OCI-LY1 (cell line): Measurements from ENCODE around the gene UTP4.
"Not testable (repeated sequence)": the region's sequence is repeated elsewhere in the genome, so short reads cannot be mapped to it uniquely, and the experiment has no call there.

Experiments
- H2AFZ ChIP-seq: fragments of 200-600 bp; sonication (generic), shearing (Covaris generic); 2 replicates; pipeline ENCODE4 v1.6.0; 2014; ENCODE audit warnings: antibody characterized with exemption, mild to moderate bottlenecking, low read length
- H3F3A ChIP-seq: fragments of 200-600 bp; sonication (generic), shearing (Covaris generic); 2 replicates; pipeline ENCODE4 v1.6.0; 2014; ENCODE audit warnings: mild to moderate bottlenecking, antibody characterized with exemption, low read length, moderate library complexity; ENCODE audit not compliant: insufficient read depth
- H3K27ac ChIP-seq: fragments of 200-600 bp; sonication (generic); 2 replicates; pipeline ENCODE4 v1.5.1; 2014; ENCODE audit warnings: low read length, mixed run types, mild to moderate bottlenecking, low read depth; ENCODE audit not compliant: poor library complexity, severe bottlenecking
- H3K27me3 ChIP-seq: fragments of 200-600 bp; sonication (generic); 2 replicates; pipeline ENCODE4 v1.6.0; 2014; ENCODE audit warnings: antibody characterized with exemption, mild to moderate bottlenecking, low read length, moderate library complexity; ENCODE audit not compliant: insufficient read depth
- H3K36me3 ChIP-seq: fragments of 200-600 bp; sonication (generic); 2 replicates; pipeline ENCODE4 v1.6.1; 2014; ENCODE audit warnings: mild to moderate bottlenecking, antibody characterized with exemption, low read length, moderate library complexity, mixed read lengths; ENCODE audit not compliant: insufficient read depth
- H3K4me1 ChIP-seq: fragments of 200-600 bp; sonication (generic); 2 replicates; pipeline ENCODE4 v1.5.1; 2014; ENCODE audit warnings: mild to moderate bottlenecking, low read length, moderate library complexity; ENCODE audit not compliant: insufficient read depth, severe bottlenecking
- H3K4me2 ChIP-seq: fragments of 200-600 bp; sonication (generic), shearing (Covaris generic); 2 replicates; pipeline ENCODE4 v1.6.1; 2014; ENCODE audit warnings: low read length
- H3K4me3 ChIP-seq: fragments of 200-600 bp; sonication (generic); 2 replicates; pipeline ENCODE4 v1.5.1; 2014; ENCODE audit warnings: low read length, low read depth, mild to moderate bottlenecking, mixed read lengths; ENCODE audit not compliant: poor library complexity, severe bottlenecking
- H3K79me2 ChIP-seq: fragments of 200-600 bp; shearing (Covaris generic); 2 replicates; pipeline ENCODE4 v1.6.1; 2016; ENCODE audit warnings: mixed run types, low read length, mixed read lengths; ENCODE audit not compliant: insufficient read depth
- H3K9ac ChIP-seq: fragments of 200-600 bp; sonication (generic), shearing (Covaris generic); 2 replicates; pipeline ENCODE4 v1.6.1; 2014; ENCODE audit warnings: mild to moderate bottlenecking, low read length, mixed read lengths
- H3K9me2 ChIP-seq: fragments of 200-600 bp; sonication (generic), shearing (Covaris generic); 2 replicates; pipeline ENCODE4 v1.6.1; 2014; ENCODE audit warnings: low read depth, mild to moderate bottlenecking, low read length, mixed read lengths
- H3K9me3 ChIP-seq: fragments of 200-600 bp; shearing (Covaris generic); 2 replicates; pipeline ENCODE4 v1.6.1; 2014; ENCODE audit warnings: low read length, mixed read lengths
- H4K20me1 ChIP-seq: fragments of 200-600 bp; sonication (generic), shearing (Covaris generic); 2 replicates; pipeline ENCODE4 v1.6.0; 2016; ENCODE audit warnings: mild to moderate bottlenecking, low read length; ENCODE audit not compliant: insufficient read depth
- CTCF ChIP-seq: fragments of 200-600 bp; sonication (generic), shearing (Covaris generic); IDR thresholded peaks from 2 replicates; pipeline ENCODE4 v1.5.1; 2017; ENCODE audit warnings: mild to moderate bottlenecking, antibody characterized with exemption, low read length, moderate library complexity, mixed read lengths
- EZH2 ChIP-seq: fragments of 200-600 bp; sonication (generic), shearing (Covaris generic); IDR thresholded peaks from 2 replicates; pipeline ENCODE4 v1.8.0; 2017; ENCODE audit warnings: borderline replicate concordance, mixed run types, mild to moderate bottlenecking, antibody characterized with exemption, low read length, moderate library complexity, mixed read lengths

UTP4 gene

DNA sequence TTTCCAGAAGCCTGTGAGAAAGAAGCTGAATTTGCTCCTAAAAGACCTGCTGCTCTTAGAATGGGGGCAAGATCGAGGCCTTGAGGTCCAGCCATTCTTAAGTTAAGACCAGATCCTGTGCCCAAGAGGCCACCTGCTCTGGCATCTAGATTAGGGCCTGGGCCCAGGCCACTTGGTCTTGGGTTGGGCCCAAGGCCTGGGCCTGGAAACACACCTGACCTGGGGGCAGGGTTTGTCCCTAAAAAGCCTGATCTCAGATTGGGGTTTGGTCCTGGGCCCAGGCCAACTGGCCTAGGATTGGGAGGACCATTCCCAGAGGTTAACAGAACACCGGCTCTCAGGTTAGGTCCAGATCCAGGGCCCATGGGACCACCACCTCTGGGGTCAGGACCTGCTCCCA is 12.9 kb upstream of the UTP4 start:
- Histone ChIP-seq H3K4me1 (no peaks in the 10 kb centered on the region), H3K9me3 (no peaks in the 10 kb centered on the region), H3K36me3 (peaks cover 54% of the 10 kb centered on the region), H3K9me2 (no peaks in the 10 kb centered on the region), H3K4me3 (no peak overlapping the region), H3K27ac (no peak overlapping the region), H3K79me2 (no peaks in the 10 kb centered on the region), H3F3A (no peaks in the 10 kb centered on the region), H2AFZ (no peak overlapping the region), H3K9ac (no peak overlapping the region), H3K27me3 (no peaks in the 10 kb centered on the region), H4K20me1 (no peaks in the 10 kb centered on the region), H3K4me2 (no peak overlapping the region)
- no peak for TF ChIP-seq CTCF
- no peak for TF ChIP-seq EZH2

GRCh38 chr16:69120096-69120664 is 12.3 kb upstream of the UTP4 start:
- Histone ChIP-seq H3K4me1 (no peaks in the 10 kb centered on the region), H3K9me3 (no peaks in the 10 kb centered on the region), H4K20me1 (no peaks in the 10 kb centered on the region), H3K27ac (no peak overlapping the region), H3K9me2 (no peaks in the 10 kb centered on the region), H3K9ac (no peak overlapping the region), H3K4me2 (no peak overlapping the region), H3K79me2 (0 out of 2 replicates have a peak, but pooled peaks cover 2% of the 10 kb centered on the region), H3F3A (no peaks in the 10 kb centered on the region), H2AFZ (no peak overlapping the region), H3K36me3 (peaks cover 54% of the 10 kb centered on the region), H3K4me3 (no peak overlapping the region), H3K27me3 (no peaks in the 10 kb centered on the region)
- no peak for TF ChIP-seq CTCF
- no peak for TF ChIP-seq EZH2

GRCh38 chr16:69123910-69124309 is 8.5 kb upstream of the UTP4 start:
- Histone ChIP-seq H3K9me2 (no peaks in the 10 kb centered on the region), H3K27ac (no peak overlapping the region), H2AFZ (no peak overlapping the region), H3K4me3 (no peak overlapping the region), H3K79me2 (peaks cover 13% of the 10 kb centered on the region; the same call in 1 of the 2 replicates), H3K9ac (no peak overlapping the region), H3F3A (peaks cover 7% of the 10 kb centered on the region; the same call in 1 of the 2 replicates), H3K36me3 (peaks cover 38% of the 10 kb centered on the region), H3K4me1 (no peaks in the 10 kb centered on the region), H4K20me1 (no peaks in the 10 kb centered on the region), H3K9me3 (no peaks in the 10 kb centered on the region), H3K27me3 (no peaks in the 10 kb centered on the region), H3K4me2 (no peak overlapping the region)
- TF ChIP-seq EZH2 (no peak), CTCF (peak; percentile 77)

GRCh38 chr16:69124406-69124805 is 8.0 kb upstream of the UTP4 start:
- not testable (repeated sequence) for H3K9ac ChIP-seq, H2AFZ ChIP-seq, H3K4me1 ChIP-seq, H3K4me2 ChIP-seq, H3K27ac ChIP-seq, H3K9me2 ChIP-seq, H3F3A ChIP-seq, H3K27me3 ChIP-seq, H4K20me1 ChIP-seq, H3K9me3 ChIP-seq, H3K4me3 ChIP-seq
- Histone ChIP-seq H3K79me2 (peaks cover 15% of the 10 kb centered on the region), H3K36me3 (peaks cover 33% of the 10 kb centered on the region)

- H3K79me2 ChIP-seq = peaks cover 20% of the 10 kb centered on the region
- H3K9ac ChIP-seq, H3K9me3 ChIP-seq, H2AFZ ChIP-seq, H4K20me1 ChIP-seq, H3K27ac ChIP-seq, H3K4me1 ChIP-seq, H3F3A ChIP-seq, H3K9me2 ChIP-seq, H3K4me3 ChIP-seq, H3K27me3 ChIP-seq, H3K4me2 ChIP-seq: not testable (repeated sequence)
- H3K36me3 ChIP-seq = peaks cover 28% of the 10 kb centered on the region
Measured at GRCh38 chr16:69124961-69125360, 7.5 kb upstream of the UTP4 start.
